B cell (primary cell): ENCODE results near the gene MAP7D1. TPM values are rescaled to one million over a fixed set of nuclear protein-coding genes. Genes with fewer than 3 reads are reported as not detected.
A peak's percentile ranks its signal among the peaks of the same experiment; 100 is the strongest.

Source experiments
- ATAC-seq: fragments of 200-7000 bp; cut with Tn5 transposase; one replicate; pipeline ENCODE4 v1.10.0; 2021; ENCODE audit warnings: low read depth, mild to moderate bottlenecking, moderate number of reproducible peaks, moderate library complexity
- CTCF ChIA-PET: fragments of 350-600 bp; sonication (Branson Sonifier 250); formaldehyde crosslinking; loops from one replicate; lab custom pipeline; 2021; ENCODE audit warnings: antibody characterized with exemption, inconsistent platforms; lab: Charles Lee
- POLR2A ChIA-PET: fragments of 350-600 bp; sonication (Branson Sonifier 250); formaldehyde crosslinking; loops from one replicate; lab custom pipeline; 2021; ENCODE audit warnings: antibody characterized with exemption; lab: Charles Lee
- DNase-seq: peaks from one replicate; pipeline ENCODE4 v3.0.0; 2013
- H2AFZ ChIP-seq: 2 replicates; pipeline ENCODE4 v1.6.1; 2012; ENCODE audit warnings: mild to moderate bottlenecking, low read depth, low read length; ENCODE audit not compliant: insufficient read depth, poor library complexity, severe bottlenecking
- H3K27ac ChIP-seq, 2 donors: 1 replicate in 1 of 2; 2 replicates in 1 of 2; pipeline ENCODE4 v1.5.1; 2012 to 2013; ENCODE audit warnings: low read length in 2 of 2, mild to moderate bottlenecking in 2 of 2, moderate library complexity in 1 of 2
- H3K27me3 ChIP-seq, 4 experiments: fragments of 200-600 bp in 1 of 4; sonication (generic) in 1 of 4; replicated peaks in 1 of 4; 1 replicate in 2 of 4; 2 replicates in 2 of 4; pipeline versions ENCODE4 v1.6.1 to v1.7.0; 2013 to 2016; ENCODE audit warnings: low read length in 3 of 4, mild to moderate bottlenecking in 2 of 4, mixed read lengths in 1 of 4, moderate library complexity in 1 of 4; ENCODE audit not compliant: insufficient read depth in 4 of 4, control insufficient read depth in 3 of 4; ENCODE audit errors: control extremely low read depth in 1 of 4
- H3K36me3 ChIP-seq, 2 experiments: replicated peaks in 1 of 2; 1 replicate in 1 of 2; 2 replicates in 1 of 2; pipeline versions ENCODE4 v1.6.1 to v1.7.1; 2013; ENCODE audit warnings: low read length in 1 of 2; ENCODE audit not compliant: insufficient read depth in 2 of 2, control insufficient read depth in 1 of 2; ENCODE audit errors: control extremely low read depth in 1 of 2, extremely low read depth in 1 of 2
- H3K4me1 ChIP-seq, 2 donors: fragments of 200-600 bp in 1 of 2; sonication (generic) in 1 of 2; 1 replicate in 1 of 2; 2 replicates in 1 of 2; pipeline versions ENCODE4 v1.5.1 to v1.6.1; 2013 to 2017; ENCODE audit warnings: low read length in 2 of 2; ENCODE audit not compliant: control insufficient read depth in 2 of 2, insufficient read depth in 2 of 2
- H3K4me2 ChIP-seq: replicated peaks from 2 replicates; pipeline ENCODE3; 2012; ENCODE audit warnings: mild to moderate bottlenecking, low read depth, low read length; ENCODE audit not compliant: poor library complexity, severe bottlenecking
- H3K4me3 ChIP-seq, 5 experiments: fragments of 200-600 bp in 1 of 5; sonication (generic) in 1 of 5; 1 replicate in 3 of 5; 2 replicates in 2 of 5; pipeline versions ENCODE4 v1.5.1 to v1.7.0; 2011 to 2016; ENCODE audit warnings: low read length in 4 of 5, mild to moderate bottlenecking in 4 of 5, low read depth in 2 of 5, control low read depth in 1 of 5, moderate library complexity in 1 of 5; ENCODE audit not compliant: insufficient read depth in 1 of 5; ENCODE audit errors: control extremely low read depth in 1 of 5, extremely low read depth in 1 of 5
- H3K79me2 ChIP-seq: fragments of 200-600 bp; sonication (generic); one replicate; pipeline ENCODE4 v1.6.0; 2016; ENCODE audit warnings: low read length; ENCODE audit not compliant: control insufficient read depth, insufficient read depth
- H3K9ac ChIP-seq: fragments of 200-600 bp; sonication (generic); 2 replicates; pipeline ENCODE4 v1.6.1; 2017; ENCODE audit warnings: mild to moderate bottlenecking, low read length, moderate library complexity
- H3K9me3 ChIP-seq, 3 donors: one replicate each; pipeline versions ENCODE4 v1.6.1 to v1.7.1; 2013; ENCODE audit warnings: low read length in 2 of 3; ENCODE audit not compliant: control insufficient read depth in 2 of 3, insufficient read depth in 1 of 3; ENCODE audit errors: control extremely low read depth in 1 of 3
- H4K20me1 ChIP-seq: 2 replicates; pipeline ENCODE4 v1.6.0; 2012; ENCODE audit warnings: mild to moderate bottlenecking, low read length; ENCODE audit not compliant: insufficient read depth, control insufficient read depth, poor library complexity, severe bottlenecking
- H3K27ac Mint-ChIP-seq: one replicate; pipeline ENCODE4 v1.8.0; 2021; ENCODE audit warnings: mixed read lengths
- H3K27me3 Mint-ChIP-seq: one replicate; pipeline ENCODE4 v1.8.0; 2021; ENCODE audit warnings: mixed read lengths
- H3K4me1 Mint-ChIP-seq: one replicate; pipeline ENCODE4 v1.8.0; 2021; ENCODE audit warnings: mixed read lengths
- H3K4me3 Mint-ChIP-seq: one replicate; pipeline ENCODE4 v1.8.0; 2021; ENCODE audit warnings: mixed read lengths
- H3K9me3 Mint-ChIP-seq: one replicate; pipeline ENCODE4 v1.8.0; 2022; ENCODE audit warnings: mixed read lengths; ENCODE audit not compliant: insufficient read depth
- EZH2 ChIP-seq: IDR thresholded peaks from 2 replicates; pipeline ENCODE4 v1.6.1; 2012; ENCODE audit warnings: borderline replicate concordance, low read depth, mild to moderate bottlenecking, moderate library complexity, low read length; ENCODE audit not compliant: insufficient read depth, poor library complexity, severe bottlenecking
- WGBS: methylation state at CpG from one replicate; pipeline ENCODE4 v1.1.5; 2013; ENCODE audit warnings: missing lambda C conversion rate; ENCODE audit not compliant: insufficient coverage; 5-methylcytosine and 5-hydroxymethylcytosine counted together
- intact Hi-C: fragments of 100-400 bp; cut with micrococcal nuclease; formaldehyde crosslinking; loops from one replicate; pipeline ENCODE4 v1.10.0; 2022
- polyA plus RNA-seq: library from polyadenylated mRNA; depleted of rRNA; stranded (reverse); fragments of >200 nt; gene quantifications from 2 replicates; pipeline ENCODE4 v1.2.3, GENCODE V29; 2012
- total RNA-seq, 2 donors: library from RNA; stranded (reverse); fragments of 120-200 nt in 1 of 2; gene quantifications; 1 replicate in 1 of 2; 2 replicates in 1 of 2; pipeline versions ENCODE4 v1.2.3 to v1.2.4, GENCODE V29; 2013 to 2022
- TF ChIP-seq, protein P1 (sequence below): fragments of 200-600 bp; IDR thresholded peaks from one replicate; pipeline ENCODE4 v1.8.0; 2022; ENCODE audit warnings: antibody characterized with exemption, mild to moderate bottlenecking

The MAP7D1 gene
- total and polyA plus RNA-seq, 2 donors (not counting 1 experiment from before 2014, with no cell fraction given), result 44.2 to 65.2 TPM

- DNase-seq (no peak), ATAC-seq (no peak)
- Histone ChIP-seq H3K9ac (no peak overlapping the region), H3K9me3 (no peaks in the 10 kb centered on the region), H3K27me3 (no peaks in the 10 kb centered on the region), H3K4me2 (no peak overlapping the region), H4K20me1 (no peaks in the 10 kb centered on the region), H3K4me3 (no peak overlapping the region), H2AFZ (no peak overlapping the region), H3K79me2 (no peaks in the 10 kb centered on the region), H3K27ac (no peak overlapping the region), H3K4me1 (no peaks in the 10 kb centered on the region), H3K36me3 (no peaks in the 10 kb centered on the region)
- no peaks in the 10 kb centered on the region for H3K9me3 Mint-ChIP-seq
- no peak overlapping the region for H3K27ac Mint-ChIP-seq
- H3K27me3 Mint-ChIP-seq, result no peaks in the 10 kb centered on the region
- no peak overlapping the region for H3K4me3 Mint-ChIP-seq
- peaks cover 2% of the 10 kb centered on the region for H3K4me1 Mint-ChIP-seq
- 85% methylated on average over 3 of the region's 14 CpGs for WGBS
- intact Hi-C loops, result no loop called here
- ChIA-PET POLR2A (no interaction called here), CTCF (no interaction called here)
- TF ChIP-seq, protein P1, sequence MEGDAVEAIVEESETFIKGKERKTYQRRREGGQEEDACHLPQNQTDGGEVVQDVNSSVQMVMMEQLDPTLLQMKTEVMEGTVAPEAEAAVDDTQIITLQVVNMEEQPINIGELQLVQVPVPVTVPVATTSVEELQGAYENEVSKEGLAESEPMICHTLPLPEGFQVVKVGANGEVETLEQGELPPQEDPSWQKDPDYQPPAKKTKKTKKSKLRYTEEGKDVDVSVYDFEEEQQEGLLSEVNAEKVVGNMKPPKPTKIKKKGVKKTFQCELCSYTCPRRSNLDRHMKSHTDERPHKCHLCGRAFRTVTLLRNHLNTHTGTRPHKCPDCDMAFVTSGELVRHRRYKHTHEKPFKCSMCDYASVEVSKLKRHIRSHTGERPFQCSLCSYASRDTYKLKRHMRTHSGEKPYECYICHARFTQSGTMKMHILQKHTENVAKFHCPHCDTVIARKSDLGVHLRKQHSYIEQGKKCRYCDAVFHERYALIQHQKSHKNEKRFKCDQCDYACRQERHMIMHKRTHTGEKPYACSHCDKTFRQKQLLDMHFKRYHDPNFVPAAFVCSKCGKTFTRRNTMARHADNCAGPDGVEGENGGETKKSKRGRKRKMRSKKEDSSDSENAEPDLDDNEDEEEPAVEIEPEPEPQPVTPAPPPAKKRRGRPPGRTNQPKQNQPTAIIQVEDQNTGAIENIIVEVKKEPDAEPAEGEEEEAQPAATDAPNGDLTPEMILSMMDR, result no peak
- no peak for TF ChIP-seq EZH2
Observed at GRCh38 chr1:36108314-36108713, 47.6 kb upstream of the MAP7D1 start.

GRCh38 chr1:36109041-36109679, 46.8 kb upstream of the MAP7D1 start:
- H3K4me1 ChIP-seq, result no peaks in the 10 kb centered on the region
- H3K36me3 ChIP-seq, result no peaks in the 10 kb centered on the region
- no peaks in the 10 kb centered on the region for H4K20me1 ChIP-seq
- POLR2A ChIA-PET, result no interaction called here
- CTCF ChIA-PET, result no interaction called here
- H3K4me2 ChIP-seq, result no peak overlapping the region
- no peak overlapping the region for H3K9ac ChIP-seq
- peak overlapping the region; percentile 33 for H2AFZ ChIP-seq
- H3K4me3 Mint-ChIP-seq, result no peak overlapping the region
- ATAC-seq (no peak), DNase-seq (no peak)
- no peaks in the 10 kb centered on the region for H3K9me3 Mint-ChIP-seq
- intact Hi-C loops, result no loop called here
- H3K79me2 ChIP-seq, result no peaks in the 10 kb centered on the region
- WGBS, result 17% methylated on average over 8 of the region's 11 CpGs
- no peak overlapping the region for H3K4me3 ChIP-seq
- H3K27me3 ChIP-seq, result no peaks in the 10 kb centered on the region
- no peak for TF ChIP-seq EZH2
- TF ChIP-seq, protein P1, result no peak
- no peaks in the 10 kb centered on the region for H3K27me3 Mint-ChIP-seq
- H3K27ac ChIP-seq, result no peak overlapping the region
- H3K4me1 Mint-ChIP-seq, result peaks cover 2% of the 10 kb centered on the region
- H3K27ac Mint-ChIP-seq, result no peak overlapping the region
- H3K9me3 ChIP-seq, result no peaks in the 10 kb centered on the region
